NCI-H1092 (cell line): ENCODE measurements around the gene SLC2A13.

Source experiments
- DNase-seq: peaks from one replicate; lab custom pipeline; 2025; lab: John Stamatoyannopoulos, UW

The SLC2A13 gene

DNA sequence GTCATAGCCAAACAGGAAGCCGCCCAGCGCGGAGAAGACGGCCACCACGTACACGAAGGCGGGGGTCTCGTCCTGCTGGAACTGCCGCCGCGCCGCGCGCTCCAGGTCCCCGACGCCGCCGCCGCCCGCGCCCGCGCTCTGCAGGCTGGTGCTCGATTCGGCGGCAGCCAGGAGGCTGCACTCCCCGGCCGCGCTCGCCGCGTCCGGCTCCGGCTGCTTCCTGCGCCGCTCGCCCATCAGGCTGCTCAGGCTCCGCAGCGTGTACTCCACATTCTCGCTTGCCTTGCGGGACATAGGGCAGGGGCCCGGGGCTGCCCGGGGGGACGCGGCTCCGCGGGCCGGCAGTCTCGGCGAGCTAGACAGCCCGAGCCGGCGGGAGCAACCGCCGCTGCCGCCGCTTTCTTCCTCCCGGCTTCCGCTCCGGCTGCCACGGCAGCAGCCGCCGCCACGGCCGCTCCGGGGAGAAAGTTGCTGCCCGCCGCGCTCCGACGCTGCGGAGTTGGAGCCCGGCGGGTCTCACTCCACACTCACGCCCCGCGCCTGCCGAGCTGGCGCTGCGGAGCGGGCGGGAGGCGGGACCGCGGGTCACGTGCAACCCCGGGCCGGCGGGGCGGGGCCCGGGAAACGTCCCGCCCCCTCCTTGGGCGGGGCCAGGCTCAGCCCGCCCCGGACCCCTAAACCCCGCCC lies at the start of gene SLC2A13:
Gene SLC2A13 (minus strand): TSS at position 567 of the 687 bp plus-strand sequence. CDS start 273 bp downstream, at position 294.
- DNase-seq, result no peak

DNA sequence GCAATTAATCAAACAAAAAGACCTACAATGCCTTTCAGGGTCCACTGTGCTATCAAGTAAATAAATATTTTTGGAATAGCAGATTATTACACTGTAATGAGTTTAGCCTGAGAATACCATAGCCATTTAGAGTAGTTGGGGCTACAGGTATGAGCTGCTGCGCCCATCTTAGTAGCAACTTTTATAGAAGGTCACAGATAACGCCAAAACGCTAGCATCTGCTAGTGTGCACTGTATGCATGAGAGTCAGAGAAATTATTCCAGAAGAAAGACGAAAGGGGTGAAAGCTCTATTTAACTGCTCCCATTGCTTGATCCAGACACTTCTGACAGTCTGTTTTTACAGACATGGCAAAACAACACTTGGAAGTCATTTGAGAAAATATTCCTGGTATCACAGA lies 48.5 kb upstream of the SLC2A13 start:
- no peak for DNase-seq

DNA sequence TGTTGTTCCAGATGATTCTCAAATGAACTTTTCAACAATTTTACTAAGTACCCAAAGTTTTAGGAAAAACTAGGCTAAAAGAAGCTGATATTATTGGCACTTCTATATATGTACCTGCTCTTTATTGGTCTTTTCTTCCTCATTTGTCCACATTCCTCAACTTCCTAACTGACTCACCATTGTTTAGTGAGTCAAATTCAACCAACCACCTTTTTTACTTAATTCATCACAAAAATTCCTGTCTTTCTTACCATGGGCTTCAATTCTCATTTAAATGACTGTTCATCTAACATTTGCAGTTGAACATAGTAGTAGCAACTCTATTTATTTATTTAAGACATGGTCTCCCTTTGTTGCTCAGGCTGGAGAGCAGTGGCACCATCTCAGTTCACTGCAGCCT lies 47.6 kb upstream of the SLC2A13 start:
- no peak for DNase-seq

DNA sequence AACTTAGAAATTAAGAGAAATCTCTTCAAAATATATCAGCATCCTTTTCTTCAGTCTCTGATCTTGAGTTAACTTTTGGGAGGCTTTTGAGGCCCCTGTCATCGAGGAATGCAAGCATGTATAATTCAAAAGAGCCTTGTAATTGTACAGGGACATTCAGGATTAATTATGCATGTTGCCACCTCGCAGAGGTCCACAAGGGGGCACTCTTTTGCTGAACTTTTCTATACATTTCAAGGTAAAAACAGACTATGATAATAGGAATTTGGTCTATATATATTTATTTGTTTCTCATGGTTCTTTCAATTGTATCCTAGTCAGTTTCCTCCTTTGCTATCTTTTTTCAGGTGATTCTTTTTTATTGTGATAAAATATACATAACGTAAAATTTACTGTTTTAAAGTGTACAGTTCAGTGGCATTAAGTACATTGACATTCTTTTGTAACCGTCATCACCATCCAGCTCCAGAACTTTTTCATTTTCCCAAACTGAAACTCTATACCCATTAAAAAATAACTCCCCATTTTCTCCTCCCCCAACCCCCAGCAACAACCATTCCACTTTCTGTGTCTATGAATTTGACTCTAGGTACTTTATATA lies 47.0 kb upstream of the SLC2A13 start:
- no peak for DNase-seq

DNA sequence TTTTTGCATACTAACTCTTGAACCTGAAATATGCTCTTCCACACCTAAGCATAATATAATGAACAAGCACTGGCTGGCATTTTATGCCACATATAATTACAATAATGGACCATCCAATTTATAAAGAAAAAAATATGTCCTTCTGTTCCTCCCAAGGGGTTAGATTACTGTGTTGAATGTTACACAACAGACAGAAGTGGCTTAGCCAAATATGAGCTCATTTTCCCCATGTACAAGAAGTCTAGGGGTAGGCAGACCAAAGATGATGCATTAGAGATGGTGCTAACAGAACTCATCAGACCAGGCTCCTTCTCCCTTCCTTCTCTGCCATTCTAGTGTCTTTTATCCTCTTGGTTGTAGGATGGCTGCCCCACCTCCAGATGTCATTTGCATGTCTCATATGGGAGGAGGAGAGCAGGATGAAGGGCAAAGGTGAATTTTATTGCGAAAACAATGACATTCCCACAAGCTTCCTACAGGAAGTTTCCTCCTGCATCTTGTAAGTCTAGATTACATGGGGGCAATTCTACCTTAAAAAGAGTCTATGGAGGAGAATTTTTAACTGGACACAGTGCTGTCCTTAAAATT lies 43.9 kb upstream of the SLC2A13 start:
- no peak for DNase-seq

DNA sequence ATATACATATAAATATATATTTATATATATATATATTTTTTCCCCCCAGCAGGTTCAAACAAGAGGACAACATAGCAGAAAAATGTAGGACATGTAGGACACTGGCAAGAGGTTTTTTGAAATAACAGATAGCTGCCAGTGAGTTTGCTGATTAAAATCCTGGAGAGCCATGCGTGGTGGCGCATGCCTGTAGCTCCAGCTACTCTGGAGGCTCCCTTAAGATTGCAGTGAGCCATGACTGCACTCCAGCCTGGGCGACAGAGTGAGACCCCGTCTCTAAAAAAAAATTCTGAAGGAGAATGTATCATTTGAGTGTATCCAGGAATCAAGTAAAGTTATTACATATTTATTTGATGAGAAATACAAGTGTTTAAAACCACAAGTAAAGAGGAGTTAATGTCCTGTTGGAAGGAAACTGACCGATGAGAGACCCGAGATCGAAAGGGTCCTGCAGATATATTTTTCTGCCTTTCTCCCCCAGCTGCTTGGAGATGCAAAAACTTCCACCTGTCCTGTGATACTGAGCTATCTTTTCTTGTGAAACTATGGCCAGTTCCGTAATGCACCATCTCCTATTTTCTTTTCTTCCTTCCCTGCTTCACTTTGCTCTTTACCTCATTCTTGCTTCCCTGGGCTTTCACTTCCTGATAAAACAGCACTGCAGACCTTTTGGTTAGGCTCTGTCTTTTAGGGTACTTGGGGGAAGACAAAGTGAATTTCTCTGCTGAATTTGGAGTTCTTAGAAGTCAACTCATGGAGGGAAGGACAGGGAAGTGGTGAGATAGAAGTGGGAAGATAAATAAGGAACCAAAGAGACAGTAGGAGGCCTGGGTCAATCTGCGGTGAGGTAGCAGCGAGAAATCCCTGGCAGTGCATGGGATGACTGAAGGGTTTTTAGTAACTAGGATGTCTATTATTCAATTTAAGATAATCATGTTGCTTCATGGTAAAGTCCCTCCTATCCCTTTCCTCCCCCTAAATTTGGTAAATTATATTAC lies 41.2 kb upstream of the SLC2A13 start:
- DNase-seq, result no peak

DNA sequence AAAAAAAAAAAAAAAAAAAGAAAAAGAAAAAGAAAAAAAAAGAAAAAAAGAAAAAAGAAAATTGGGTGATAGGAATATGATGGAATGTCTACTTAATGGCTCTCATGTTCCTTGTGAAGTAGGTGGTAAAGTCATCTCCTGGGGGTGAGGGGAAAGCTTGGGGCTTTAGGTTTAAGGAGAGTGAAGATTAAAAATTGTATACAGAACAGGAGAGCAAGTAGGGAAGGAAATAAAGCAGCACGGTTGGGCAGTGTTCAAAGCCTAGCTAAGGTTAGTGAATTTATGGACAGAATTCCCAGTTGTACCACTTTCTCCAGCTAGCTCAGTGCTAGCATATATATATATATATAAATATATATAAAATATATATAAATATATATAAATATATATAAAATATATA lies 40.0 kb upstream of the SLC2A13 start:
- DNase-seq, result no peak

DNA sequence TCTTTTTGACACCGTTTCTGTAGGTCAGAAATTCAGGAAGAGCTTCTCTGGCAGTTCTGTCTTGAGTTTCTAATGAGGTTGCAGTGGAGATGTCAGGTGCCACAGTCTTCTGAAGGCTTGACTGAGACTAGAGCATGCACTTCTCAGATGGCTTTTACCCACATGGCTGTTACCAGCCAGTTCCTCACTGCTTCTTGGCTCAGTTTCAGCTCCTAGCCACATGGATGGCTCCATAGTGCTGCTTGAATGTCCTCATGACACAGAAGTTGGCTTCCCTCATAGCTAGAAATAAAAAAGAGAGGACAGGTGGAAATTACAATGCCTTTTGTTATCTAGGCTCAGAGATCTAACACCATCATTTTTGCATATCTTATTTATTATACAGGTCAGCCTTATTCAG lies 38.1 kb upstream of the SLC2A13 start:
- DNase-seq, result no peak

DNA sequence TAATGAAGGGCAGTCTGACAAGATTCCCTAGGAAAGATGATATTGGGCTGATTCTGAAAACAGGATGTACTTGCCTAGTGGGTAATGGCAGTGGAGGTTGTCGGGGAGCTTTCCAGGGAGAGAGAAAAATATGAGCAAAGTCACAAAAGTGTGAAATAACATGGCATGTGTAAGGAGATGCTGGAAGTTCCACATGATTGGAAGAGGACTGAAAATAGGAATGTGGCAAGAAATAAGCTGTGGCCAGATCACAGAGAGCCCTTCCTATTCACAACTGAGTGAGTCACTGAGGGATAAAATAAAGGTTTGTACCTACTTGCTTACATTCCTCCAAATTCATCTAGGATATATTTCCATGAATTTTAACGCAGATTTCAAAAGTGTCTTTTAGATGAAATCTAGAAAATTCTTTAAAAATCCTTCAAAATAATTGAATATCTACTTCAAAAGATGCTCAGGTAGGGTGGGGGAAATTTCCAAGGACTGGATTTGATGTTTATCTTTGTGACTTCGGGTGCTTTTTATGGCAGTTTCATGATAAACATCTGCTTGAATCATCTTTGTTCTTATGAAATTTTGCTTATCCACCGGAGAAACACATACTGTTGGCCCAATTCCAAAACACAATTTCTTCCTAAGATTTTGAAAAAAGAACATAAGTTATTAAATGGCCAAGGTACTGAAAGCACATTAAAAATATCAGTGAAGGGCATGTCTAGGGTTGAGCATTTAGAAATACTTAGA lies 36.3 kb upstream of the SLC2A13 start:
- DNase-seq, result no peak

DNA sequence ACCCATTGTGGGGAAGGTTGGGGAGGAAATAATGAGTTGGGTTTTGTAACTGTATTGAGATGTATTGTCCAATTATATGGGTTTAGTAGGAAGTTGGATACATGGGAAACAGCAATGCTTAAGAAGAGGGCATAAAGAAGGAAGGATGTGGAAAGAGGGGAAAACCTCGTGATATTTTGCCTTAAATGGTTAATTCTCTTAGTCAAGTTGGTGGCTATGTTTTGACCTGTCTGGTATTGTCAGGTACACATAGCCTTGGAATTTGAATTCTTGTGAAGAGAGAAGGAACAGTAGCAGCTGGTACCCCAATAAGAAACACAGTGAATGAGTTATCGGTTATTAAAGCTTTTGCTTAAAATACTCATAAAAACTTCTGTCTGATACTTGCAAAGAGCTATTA lies 32.6 kb upstream of the SLC2A13 start:
- DNase-seq, result no peak

DNA sequence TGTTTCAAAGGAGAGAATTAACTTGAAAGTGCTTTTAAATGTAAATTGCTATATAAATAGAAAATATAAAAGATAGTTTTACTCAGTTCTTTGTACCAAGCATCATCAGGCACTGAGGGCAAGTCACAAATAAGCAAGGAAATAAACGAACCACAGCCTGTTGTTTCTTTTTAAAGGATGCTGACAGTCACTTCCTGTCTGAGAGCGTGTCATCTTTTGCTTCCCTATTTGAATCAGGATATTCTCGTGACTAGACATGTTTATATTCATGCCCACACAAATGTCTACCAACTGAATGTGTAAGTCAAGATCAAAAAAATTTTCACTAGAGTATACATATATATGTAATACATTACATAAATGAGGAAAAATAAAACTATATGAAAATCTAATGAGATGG lies 31.4 kb upstream of the SLC2A13 start:
- DNase-seq, result no peak

DNA sequence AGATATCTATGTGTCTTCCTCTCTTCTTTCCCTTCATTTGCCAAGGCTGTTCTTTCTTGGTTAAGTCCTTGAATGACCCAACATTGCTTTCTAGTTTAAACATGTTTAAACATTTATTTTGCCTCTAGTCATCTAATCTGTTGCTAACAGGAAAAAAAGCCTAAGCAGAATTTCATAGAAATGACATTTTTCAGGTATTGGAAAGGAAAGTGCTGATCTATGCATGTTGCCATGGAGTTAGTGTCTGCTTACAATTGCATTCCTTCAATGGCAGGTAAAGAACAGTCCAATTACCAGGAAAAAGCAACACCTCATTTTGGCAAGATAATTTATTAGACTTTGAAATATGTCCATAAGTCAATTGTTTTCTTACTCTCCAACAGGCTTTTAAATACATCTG lies 21.5 kb upstream of the SLC2A13 start:
- DNase-seq, result no peak

DNA sequence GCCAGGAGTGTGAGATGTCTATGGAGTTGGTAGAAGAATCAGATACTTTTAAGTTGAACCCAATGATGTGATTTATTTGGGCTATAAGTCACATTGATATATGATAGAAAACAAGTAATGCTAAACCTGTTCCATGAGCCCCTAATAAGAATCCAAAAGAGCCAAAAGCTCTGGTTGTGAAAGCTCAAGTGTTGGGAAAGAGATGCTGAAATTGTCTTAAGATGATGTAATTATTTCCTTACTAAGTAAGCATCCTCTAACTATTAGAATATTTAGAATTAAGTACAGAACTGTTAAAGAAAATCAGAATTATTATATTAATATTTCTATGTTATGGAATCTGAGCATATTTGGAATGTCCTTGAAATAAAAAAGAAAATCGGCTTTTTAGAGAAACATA lies 17.6 kb upstream of the SLC2A13 start:
- no peak for DNase-seq

DNA sequence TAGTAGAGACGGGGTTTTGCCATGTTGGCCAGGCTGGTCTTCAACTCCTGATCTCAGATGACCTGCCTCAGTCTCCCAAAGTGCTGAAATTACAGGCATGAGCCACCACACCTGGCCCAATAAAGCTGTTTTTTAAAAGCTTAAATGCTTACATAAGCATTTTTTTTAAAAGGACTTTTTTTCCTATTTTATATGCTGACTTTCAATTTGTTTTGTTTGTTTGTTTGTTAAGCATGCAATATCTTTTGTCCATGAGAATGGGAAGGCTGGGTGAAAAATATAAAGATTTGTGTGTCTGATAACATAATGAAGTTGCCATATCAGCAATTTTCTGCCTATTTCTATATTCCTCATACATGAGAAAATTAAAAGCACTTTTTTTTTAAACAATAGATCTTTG lies 17.0 kb upstream of the SLC2A13 start:
- DNase-seq, result no peak

DNA sequence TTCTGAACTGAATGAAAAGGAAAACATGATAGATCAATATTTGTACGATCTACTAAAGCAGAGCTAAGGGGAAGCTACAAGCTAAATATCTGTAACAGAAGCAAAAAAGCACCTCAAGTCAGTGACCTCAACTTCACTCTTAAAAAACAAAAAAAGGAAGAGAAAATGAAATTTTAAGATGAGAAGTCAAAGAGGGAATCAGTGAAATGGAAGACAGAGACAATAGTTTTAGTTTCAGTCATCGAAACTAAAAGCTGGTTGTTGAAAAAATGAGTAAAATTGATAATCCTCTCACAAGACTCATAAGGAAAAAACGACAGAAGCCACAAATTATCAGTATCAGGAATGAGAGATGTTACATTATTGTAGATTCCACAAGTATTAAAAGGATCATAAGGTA lies 11.9 kb upstream of the SLC2A13 start:
- DNase-seq, result no peak

DNA sequence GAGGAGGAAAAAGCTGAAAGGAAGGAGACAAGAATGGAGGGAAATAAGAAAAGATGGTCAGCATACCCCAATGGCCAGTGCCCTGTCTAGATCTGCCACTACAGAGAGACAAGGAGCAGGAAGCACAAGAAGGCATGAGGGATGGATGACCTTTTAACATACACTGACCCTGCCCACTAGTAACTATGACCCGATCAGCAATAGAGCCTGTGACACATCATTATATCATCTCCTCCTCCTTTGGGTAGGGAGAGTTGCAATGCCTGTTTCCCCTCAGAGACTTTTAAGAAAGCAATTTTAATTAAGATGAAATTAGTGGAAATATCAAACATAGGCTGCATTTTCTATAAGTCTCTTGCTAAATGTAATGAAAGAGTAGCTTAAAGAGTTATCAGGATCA lies 4.7 kb upstream of the SLC2A13 start:
- DNase-seq, result no peak

DNA sequence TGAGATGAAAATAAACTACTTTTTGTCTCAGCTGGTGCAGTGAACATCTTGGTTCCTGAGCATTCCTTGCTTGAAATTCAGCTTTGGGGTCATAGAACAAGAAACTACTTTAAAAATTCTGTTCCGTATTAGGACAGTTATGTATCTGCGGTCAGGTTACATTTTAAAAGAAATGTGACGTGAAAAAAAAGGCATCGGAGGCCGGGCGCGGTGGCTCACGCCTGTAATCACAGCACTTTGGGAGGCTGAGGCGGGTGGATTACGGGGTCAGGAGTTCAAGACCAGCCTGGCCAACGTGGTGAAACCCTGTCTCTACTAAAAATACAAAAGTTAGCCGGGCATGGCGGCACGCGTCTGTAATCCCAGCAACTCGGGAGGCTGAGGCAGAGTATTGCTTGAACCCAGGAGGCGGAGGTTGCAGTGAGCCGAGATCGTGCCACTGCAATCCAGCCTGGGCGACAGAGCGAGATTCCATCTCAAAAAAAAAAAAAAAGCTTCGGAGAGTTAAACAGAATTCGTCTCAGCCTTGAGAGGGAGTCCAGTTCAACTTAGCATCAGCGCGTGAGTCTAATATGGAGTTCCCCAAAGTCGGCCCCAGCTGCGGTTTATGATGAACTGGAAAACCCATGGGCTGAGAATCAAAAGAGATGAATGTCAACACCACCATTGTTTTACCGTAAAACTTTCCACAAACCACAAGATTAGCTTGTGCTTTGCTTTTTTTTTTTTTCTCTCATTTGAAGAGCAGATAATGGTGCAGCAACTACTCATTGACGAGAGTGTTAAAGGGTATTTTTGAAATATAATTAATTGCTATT lies 2.1 kb upstream of the SLC2A13 start:
- no peak for DNase-seq

DNA sequence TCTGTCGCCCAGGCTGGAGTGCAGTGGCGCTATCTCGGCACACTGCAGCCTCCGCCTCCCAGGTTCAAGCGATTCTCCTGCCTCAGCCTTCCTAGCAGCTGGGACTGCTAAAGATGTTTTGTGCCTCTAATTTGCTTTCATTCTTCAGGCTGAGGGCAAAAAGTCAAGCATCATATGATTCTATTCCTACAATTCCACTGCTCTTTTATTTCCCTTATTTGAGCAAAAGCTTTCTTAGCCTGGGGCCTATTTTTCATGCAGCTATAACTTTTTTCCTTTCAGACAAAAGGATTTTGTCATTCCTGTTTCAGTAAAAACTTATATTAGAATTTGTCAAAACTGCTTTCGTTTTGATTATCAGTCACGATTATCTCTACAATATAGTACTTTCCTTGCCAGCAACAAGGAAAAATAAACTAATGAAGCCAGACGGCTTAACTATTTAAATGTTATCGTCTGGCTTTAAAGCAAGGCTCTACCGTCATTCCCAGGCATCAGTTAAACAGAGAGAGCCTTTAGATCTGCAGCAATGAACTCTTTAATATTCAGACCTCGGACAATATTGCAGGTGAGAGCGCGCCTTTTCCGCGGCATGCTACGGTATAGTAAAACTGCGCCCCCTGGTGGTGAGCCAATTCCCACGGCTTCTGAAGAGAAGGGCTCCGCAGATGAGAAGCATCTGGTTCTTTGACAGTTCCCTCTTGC lies 1.4 kb upstream of the SLC2A13 start:
- DNase-seq, result peak; percentile 46

DNA sequence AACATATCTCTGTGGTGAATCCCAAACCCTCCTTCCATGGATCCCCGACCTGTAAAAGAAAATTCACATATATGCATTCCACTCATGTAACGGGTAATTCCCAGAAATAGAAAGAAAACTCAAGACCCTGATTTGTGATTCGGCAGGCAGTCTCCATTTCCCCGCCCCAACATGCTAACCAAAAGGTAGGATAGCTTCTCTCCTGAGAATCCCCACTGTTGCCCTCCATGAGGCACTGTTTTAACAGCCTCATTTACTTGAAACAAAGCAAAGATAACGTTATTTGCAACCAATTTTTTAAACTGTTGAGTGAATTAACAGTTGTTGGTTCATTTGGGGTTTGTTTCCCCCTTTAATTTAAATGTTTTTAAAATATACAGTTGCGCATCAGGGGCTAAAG lies 774 bp upstream of the SLC2A13 start:
- no peak for DNase-seq

DNA sequence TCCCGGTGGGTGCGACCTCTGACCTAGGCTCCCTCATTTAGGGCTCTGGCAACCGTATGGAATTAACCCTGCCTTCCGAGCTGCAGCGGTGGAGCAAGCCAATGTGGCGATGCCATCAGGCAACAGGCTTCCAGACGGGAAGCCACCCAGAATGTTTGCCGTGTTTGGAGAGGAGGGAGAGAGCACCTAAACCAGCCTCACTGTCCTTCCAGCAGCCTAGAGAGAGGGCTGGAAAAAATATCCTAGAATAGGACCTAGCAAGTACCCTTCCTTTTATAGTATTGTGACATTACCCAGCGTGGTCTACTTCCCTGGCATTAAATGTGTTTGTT lies 287 bp upstream of the SLC2A13 start:
- DNase-seq, result no peak

DNA sequence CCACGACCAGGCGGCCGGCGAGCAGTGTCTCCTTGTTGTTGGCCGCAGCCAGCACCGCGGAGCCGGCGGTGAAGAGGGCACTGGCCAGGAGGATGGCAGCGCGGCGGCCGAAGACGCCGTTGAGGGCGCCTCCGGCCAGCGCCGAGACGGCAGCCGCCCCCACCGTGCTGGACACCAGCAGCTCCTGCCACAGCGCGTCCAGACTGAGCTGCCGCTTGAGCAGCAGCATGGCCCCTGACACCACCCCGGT lies 691 bp downstream of the SLC2A13 start:
- no peak for DNase-seq
